Heart left ventricle (tissue), 13 donors: Measurements from ENCODE around the gene DGKG.

Experiments used
- CTCF ChIP-seq, 12 donors: fragments of 200-600 bp; sonication (generic) in 4 of 12; IDR thresholded peaks; one replicate each; pipeline versions ENCODE4 v1.5.0 to v1.8.0; 2018 to 2022; ENCODE audit warnings: antibody characterized with exemption in 12 of 12, mild to moderate bottlenecking in 5 of 12
- POLR2A ChIP-seq, 2 donors: fragments of 450-650 bp; IDR thresholded peaks; one replicate each; pipeline ENCODE4 v1.6.1; 2017; ENCODE audit warnings: antibody characterized with exemption in 2 of 2, mild to moderate bottlenecking in 2 of 2, moderate library complexity in 2 of 2
- donor health status: ischemic (EF 13 %, LVEDD 7.1; RV severe dilation, severe dysfunction).
- donor health status: DM: no; HTN: yes; CAD: no.
- donor health status: DM: no; HTN: no; CAD: no.
- donor health status: ischemic (EF 25% LVEDD 6.9; RV normal size, moderate dysfunction).
- donor health status: ischemic (EF 25% LVEDD 5.7; RV mildly dilated, moderate dysfunction).
- donor health status: ischemic (EF 35%, LVEDD 5.7; RV mildly dilated, moderate dysfunction).
- donor health status: nonischemic (EF 11% LVEDD 7.7; RV severe dilation, severe dysfunction).
- donor health status: DM: yes; HTN: yes; CAD: no.
- donor health status: PGD.
- donor health status: ischemic (EF 29% LVEDD 5.4; RV normal size, mild dysfunction).
- donor health status: nonischemic (EF 23%, LVEDD 6.1; RV moderate dilation, normal function).

- no peak for TF ChIP-seq CTCF (IDR thresholded peaks at IDR 0.05)
- TF ChIP-seq POLR2A (IDR thresholded peaks at IDR 0.05) = no peak
Observed at GRCh38 chr3:186173224-186173815, 188.7 kb downstream of the DGKG start.
